H1 (cell line): ENCODE measurements around the gene CMBL. TPM values are rescaled to one million over a fixed set of nuclear protein-coding genes. Genes with fewer than 3 reads are reported as not detected.

Experiments
- CTCF ChIA-PET: fragments of 300-600 bp; sonication (Branson Sonifier 250); formaldehyde crosslinking; loops from one replicate; lab custom pipeline; 2021; ENCODE audit not compliant: partially characterized antibody; lab: Charles Lee
- POLR2A ChIA-PET: fragments of 300-600 bp; sonication (Branson Sonifier 250); formaldehyde crosslinking; loops from one replicate; lab custom pipeline; 2021; ENCODE audit warnings: inconsistent platforms; ENCODE audit not compliant: partially characterized antibody; lab: Charles Lee
- DNase-seq, 2 experiments: peaks; one replicate each; pipeline versions ENCODE4 v3.0.0 to v3.0.0-alpha.2; 2010 to 2022; ENCODE audit warnings: low spot score in 2 of 2, low read depth in 1 of 2, mixed read lengths in 1 of 2
- FAIRE-seq: peaks from 2 replicates; lab custom pipeline; 2011; peaks lifted over from hg19 to GRCh38; lab: Jason Lieb, UNC
- H2AFZ ChIP-seq: 2 replicates; pipeline ENCODE4 v1.8.1; 2012; ENCODE audit warnings: low read length, inconsistent platforms
- H2AK5ac ChIP-seq: 2 replicates; pipeline ENCODE4 v1.6.1; 2013; ENCODE audit warnings: low read depth, low read length
- H2BK120ac ChIP-seq: replicated peaks from 2 replicates; pipeline ENCODE3; 2013; ENCODE audit warnings: low read depth, low read length, inconsistent platforms
- H2BK12ac ChIP-seq: 2 replicates; pipeline ENCODE4 v1.6.1; 2013; ENCODE audit warnings: low read depth, low read length
- H2BK15ac ChIP-seq: 2 replicates; pipeline ENCODE4 v1.6.1; 2013; ENCODE audit warnings: low read length
- H2BK20ac ChIP-seq: 2 replicates; pipeline ENCODE4 v1.6.1; 2013; ENCODE audit warnings: low read length
- H2BK5ac ChIP-seq: 2 replicates; pipeline ENCODE4 v1.6.1; 2013; ENCODE audit warnings: low read depth, low read length
- H3K14ac ChIP-seq: 2 replicates; pipeline ENCODE4 v1.6.1; 2013; ENCODE audit warnings: inconsistent platforms; ENCODE audit not compliant: insufficient read length
- H3K18ac ChIP-seq: 2 replicates; pipeline ENCODE4 v1.6.1; 2013; ENCODE audit warnings: low read length; ENCODE audit errors: extremely low read depth
- H3K23ac ChIP-seq: 2 replicates; pipeline ENCODE4 v1.6.1; 2013; ENCODE audit warnings: inconsistent platforms; ENCODE audit not compliant: insufficient read length
- H3K23me2 ChIP-seq: 2 replicates; pipeline ENCODE4 v1.6.1; 2013; ENCODE audit warnings: low read depth, low read length
- H3K27ac ChIP-seq: 2 replicates; pipeline ENCODE4 v1.6.1; 2011; ENCODE audit warnings: low read depth, low read length, inconsistent platforms
- H3K27me3 ChIP-seq, 4 experiments: replicated peaks in 1 of 4; 1 replicate in 1 of 4; 2 replicates in 3 of 4; pipeline versions ENCODE4 v1.6.1 to v1.8.1; 2011 to 2013; ENCODE audit warnings: low read length in 3 of 4, mild to moderate bottlenecking in 3 of 4, inconsistent platforms in 2 of 4, mixed read lengths in 2 of 4, moderate library complexity in 1 of 4; ENCODE audit not compliant: control insufficient read depth in 3 of 4, insufficient read depth in 3 of 4; ENCODE audit errors: extremely low read depth in 1 of 4
- H3K36me3 ChIP-seq, 4 experiments: 2 replicates each; pipeline versions ENCODE4 v1.6.1 to v1.8.1; 2011 to 2013; ENCODE audit warnings: mild to moderate bottlenecking in 4 of 4, low read length in 3 of 4, moderate library complexity in 2 of 4, control low read depth in 1 of 4, inconsistent platforms in 1 of 4; ENCODE audit not compliant: insufficient read depth in 4 of 4, control insufficient read depth in 2 of 4
- H3K4ac ChIP-seq: replicated peaks from 2 replicates; pipeline ENCODE3; 2013; ENCODE audit warnings: low read length, low read depth, mixed read lengths, inconsistent platforms; ENCODE audit not compliant: insufficient read length
- H3K4me1 ChIP-seq, 4 experiments: replicated peaks in 1 of 4; 1 replicate in 1 of 4; 2 replicates in 3 of 4; pipeline versions ENCODE4 v1.6.1 to v1.8.1; 2011 to 2013; ENCODE audit warnings: low read length in 3 of 4, inconsistent platforms in 2 of 4, mixed read lengths in 1 of 4; ENCODE audit not compliant: insufficient read depth in 4 of 4, control insufficient read depth in 3 of 4
- H3K4me2 ChIP-seq, 2 experiments: 2 replicates each; pipeline versions ENCODE4 v1.6.1 to v1.8.1; 2011 to 2013; ENCODE audit warnings: low read depth in 2 of 2, low read length in 2 of 2, control low read depth in 1 of 2, inconsistent platforms in 1 of 2, mild to moderate bottlenecking in 1 of 2; ENCODE audit not compliant: insufficient read depth in 1 of 2
- H3K4me3 ChIP-seq, 4 experiments: fragments of 200-600, 300-600 bp in 1 of 4; sonication (generic), shearing (Covaris generic), sonication (Bioruptor Twin) in 1 of 4; 2 replicates each; pipeline versions ENCODE4 v1.5.1 to v1.8.1; 2011 to 2016; ENCODE audit warnings: low read length in 4 of 4, low read depth in 3 of 4, control low read depth in 2 of 4, inconsistent platforms in 2 of 4, mild to moderate bottlenecking in 2 of 4, mixed read lengths in 1 of 4, moderate library complexity in 1 of 4; ENCODE audit not compliant: insufficient read depth in 2 of 4; ENCODE audit errors: extremely low read depth in 1 of 4
- H3K56ac ChIP-seq: replicated peaks from 2 replicates; pipeline ENCODE3; 2013; ENCODE audit warnings: low read depth, mild to moderate bottlenecking, mixed read lengths, low read length, inconsistent platforms; ENCODE audit not compliant: insufficient read length
- H3K79me1 ChIP-seq: 2 replicates; pipeline ENCODE4 v1.6.1; 2013; ENCODE audit warnings: low read depth, low read length, control low read depth
- H3K79me2 ChIP-seq, 2 experiments: 2 replicates each; pipeline versions ENCODE4 v1.6.1 to v1.8.1; 2012 to 2013; ENCODE audit warnings: low read length in 2 of 2, mild to moderate bottlenecking in 2 of 2, inconsistent platforms in 1 of 2; ENCODE audit not compliant: insufficient read depth in 2 of 2, control insufficient read depth in 1 of 2
- H3K9ac ChIP-seq, 4 experiments: replicated peaks in 1 of 4; 1 replicate in 1 of 4; 2 replicates in 3 of 4; pipeline versions ENCODE4 v1.6.1 to v1.8.1; 2011 to 2013; ENCODE audit warnings: low read depth in 3 of 4, low read length in 3 of 4, control low read depth in 2 of 4, mild to moderate bottlenecking in 2 of 4, moderate library complexity in 2 of 4, inconsistent platforms in 1 of 4; ENCODE audit errors: extremely low read depth in 1 of 4
- H3K9me3 ChIP-seq, 2 experiments: 2 replicates each; pipeline versions ENCODE4 v1.6.1 to v1.8.1; 2012 to 2013; ENCODE audit warnings: mild to moderate bottlenecking in 2 of 2, moderate library complexity in 2 of 2, control low read depth in 1 of 2, inconsistent platforms in 1 of 2, low read depth in 1 of 2, low read length in 1 of 2, mixed read lengths in 1 of 2; ENCODE audit not compliant: insufficient read depth in 2 of 2
- H4K20me1 ChIP-seq, 2 experiments: replicated peaks in 1 of 2; 2 replicates each; pipeline versions ENCODE3 to v1.8.1; 2011 to 2013; ENCODE audit warnings: inconsistent platforms in 2 of 2, low read length in 2 of 2, mild to moderate bottlenecking in 1 of 2; ENCODE audit not compliant: insufficient read depth in 2 of 2, control insufficient read depth in 1 of 2
- H4K5ac ChIP-seq: 2 replicates; pipeline ENCODE4 v1.6.1; 2013; ENCODE audit warnings: low read length, low read depth, mixed read lengths, inconsistent platforms; ENCODE audit not compliant: insufficient read length
- H4K8ac ChIP-seq: 2 replicates; pipeline ENCODE4 v1.8.0; 2013; ENCODE audit warnings: mild to moderate bottlenecking, moderate library complexity, low read length, inconsistent platforms; ENCODE audit not compliant: insufficient read depth; ENCODE audit errors: extremely low read depth
- H4K91ac ChIP-seq: replicated peaks from 2 replicates; pipeline ENCODE3; 2013; ENCODE audit warnings: low read length, mixed read lengths, inconsistent platforms; ENCODE audit not compliant: insufficient read length
- ASH2L ChIP-seq: fragments of 200-600, 300-600 bp; sonication (generic); IDR thresholded peaks from one replicate; pipeline ENCODE4 v1.7.1; 2017; ENCODE audit warnings: low read length
- CEBPB ChIP-seq: IDR thresholded peaks from 2 replicates; pipeline ENCODE4 v1.6.1; 2012; ENCODE audit warnings: low read depth, low read length
- FOSL1 ChIP-seq: IDR thresholded peaks from 2 replicates; pipeline ENCODE4 v1.6.1; 2011; ENCODE audit warnings: mild to moderate bottlenecking, low read depth, low read length, moderate library complexity; ENCODE audit not compliant: insufficient read depth
- GABPA ChIP-seq: IDR thresholded peaks from 2 replicates; pipeline ENCODE4 v1.6.1; 2011; ENCODE audit warnings: mild to moderate bottlenecking, low read length, moderate library complexity, borderline replicate concordance; ENCODE audit not compliant: insufficient read depth
- HDAC2 ChIP-seq, 2 experiments: fragments of 300-600 bp in 1 of 2; sonication (generic) in 1 of 2; IDR thresholded peaks; 2 replicates each; pipeline ENCODE4 v1.6.1; 2011 to 2012; ENCODE audit warnings: low read depth in 2 of 2, low read length in 2 of 2, mild to moderate bottlenecking in 2 of 2, moderate library complexity in 2 of 2, borderline replicate concordance in 1 of 2, inconsistent platforms in 1 of 2
- KDM4A ChIP-seq: IDR thresholded peaks from one replicate; pipeline ENCODE4 v1.7.1; 2012; ENCODE audit warnings: low read depth, mild to moderate bottlenecking, moderate library complexity, low read length, inconsistent platforms; ENCODE audit not compliant: severe bottlenecking
- NRF1 ChIP-seq: IDR thresholded peaks from 2 replicates; pipeline ENCODE4 v1.6.1; 2011; ENCODE audit warnings: mild to moderate bottlenecking, low read depth, low read length, improper control_type of control experiment
- RFX5 ChIP-seq: IDR thresholded peaks from 2 replicates; pipeline ENCODE4 v1.6.1; 2011; ENCODE audit warnings: low read depth, low read length, improper control_type of control experiment, borderline replicate concordance
- RXRA ChIP-seq: IDR thresholded peaks from 2 replicates; pipeline ENCODE4 v1.6.1; 2011; ENCODE audit warnings: low read depth, mild to moderate bottlenecking, low read length, moderate library complexity; ENCODE audit not compliant: insufficient read depth
- SP2 ChIP-seq: IDR thresholded peaks from 2 replicates; pipeline ENCODE4 v1.6.1; 2012; ENCODE audit warnings: mild to moderate bottlenecking, low read length, inconsistent platforms
- SUZ12 ChIP-seq: fragments of 200-600 bp; sonication (generic); IDR thresholded peaks from 2 replicates; pipeline ENCODE4 v1.6.1; 2012; ENCODE audit warnings: mild to moderate bottlenecking, inconsistent platforms, low read length, moderate library complexity, mixed read lengths
- TAF7 ChIP-seq: optimal IDR thresholded peaks from 2 replicates; pipeline ENCODE3; 2011; ENCODE audit warnings: low read depth, mild to moderate bottlenecking, inconsistent platforms, low read length, moderate library complexity, borderline replicate concordance
- USF2 ChIP-seq: IDR thresholded peaks from 2 replicates; pipeline ENCODE4 v1.6.1; 2011; ENCODE audit warnings: low read length, improper control_type of control experiment
- WGBS, 2 experiments: shearing (Covaris generic) in 1 of 2; methylation state at CpG; one replicate each; pipeline versions ENCODE4 v1.1.6 to v1.1.7; 2013 to 2015; ENCODE audit warnings: low lambda C conversion rate in 2 of 2, mixed read lengths in 2 of 2, inconsistent platforms in 1 of 2, low coverage in 1 of 2, missing lambda C conversion rate in 1 of 2; ENCODE audit not compliant: insufficient replicate concordance in 2 of 2, insufficient coverage in 1 of 2, insufficient read length in 1 of 2; ENCODE audit errors: extremely low coverage in 1 of 2, missing lambda C conversion rate in 1 of 2; 5-methylcytosine and 5-hydroxymethylcytosine counted together
- polyA plus RNA-seq, 7 experiments: library from polyadenylated mRNA; depleted of rRNA in 3 of 7; stranded (reverse) in 5 of 7; unstranded in 2 of 7; fragments of >200 nt in 5 of 7; fragments of 200-250 nt in 2 of 7; gene quantifications; 1 replicate in 5 of 7; 2 replicates in 1 of 7; 4 replicates in 1 of 7; pipeline versions ENCODE4 v1.2.1 to v1.2.3, GENCODE V29; 2011 to 2013; ENCODE audit warnings: missing spikeins in 2 of 7, mixed read lengths in 2 of 7
- total RNA-seq: library from RNA; stranded (reverse); fragmentation: NEBNext Ultra II Directional; extraction: Animal tissue kit (Norgen Biotek cat#: 25700); gene quantifications from 2 replicates; pipeline ENCODE4 v1.2.1, GENCODE V29; 2021

The CMBL gene
- total and polyA plus RNA-seq, 2 of the 8 experiments (the other 6 are each of a cell fraction or from before 2014, with no cell fraction given): 27.9 to 32.1 TPM

DNA sequence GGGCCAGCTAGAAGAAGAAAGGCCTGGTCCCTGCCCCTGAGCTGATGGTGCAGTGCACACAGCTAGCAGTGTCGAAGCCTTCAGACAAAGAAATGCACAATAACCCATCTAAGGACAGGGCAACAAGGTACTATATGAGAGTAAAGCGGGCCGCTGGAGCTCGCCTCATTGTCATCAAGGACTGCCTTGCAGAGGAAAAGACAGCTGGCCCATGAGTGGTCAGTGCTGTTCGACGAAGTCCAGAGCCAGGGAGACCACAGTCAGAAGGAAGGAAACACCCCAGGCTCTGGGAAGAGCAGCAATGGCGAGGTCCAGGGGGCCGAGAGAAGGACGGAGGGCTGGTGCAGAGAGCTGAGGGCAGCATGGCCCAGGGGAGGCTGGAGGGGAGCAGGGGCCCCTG lies 75.3 kb downstream of the CMBL start:
- Histone ChIP-seq H2AFZ (no peak overlapping the region), H2BK15ac (no peak overlapping the region), H3K36me3 (peaks cover 0 to 5% (median 0%) of the 10 kb centered on the region in 4 experiments; a peak in 2 of 8 replicates), H3K4me2 (no peak overlapping the region), H2AK5ac (no peak overlapping the region), H3K9ac (no peak overlapping the region), H3K27ac (no peak overlapping the region), H3K27me3 (no peaks in the 10 kb centered on the region), H4K5ac (no peak overlapping the region), H3K23ac (no peak overlapping the region), H3K23me2 (no peaks in the 10 kb centered on the region), H4K20me1 (no peaks in the 10 kb centered on the region), H3K4ac (no peak overlapping the region), H3K4me1 (no peaks in the 10 kb centered on the region), H2BK5ac (no peak overlapping the region), H3K79me2 (no peaks in the 10 kb centered on the region), H2BK20ac (no peak overlapping the region), H2BK12ac (no peak overlapping the region), H4K91ac (peak overlapping the region; percentile 26), H3K4me3 (no peak overlapping the region), H2BK120ac (no peak overlapping the region), H3K79me1 (no peaks in the 10 kb centered on the region), H4K8ac (no peak overlapping the region), H3K18ac (no peak overlapping the region), H3K56ac (no peak overlapping the region), H3K14ac (no peak overlapping the region), H3K9me3 (no peaks in the 10 kb centered on the region)
- WGBS, 2 experiments: 94% methylated on average over 9 of the region's 9 CpGs; no CpG with 5 or more reads in 1 of the 2 experiments
- CTCF ChIA-PET: interaction anchor here (0.7 to 2.2 kb wide), 7 partner anchors 11 to 202 kb away, joined by 3 to 8 read pairs (median 5); no protein-coding TSS in a partner anchor
- FAIRE-seq: no peak
- no peak for DNase-seq
- POLR2A ChIA-PET: interaction anchor here (0.9 to 2.3 kb wide), 4 partner anchors 9 to 18 kb away, joined by 3 to 10 read pairs (median 4); partner anchors contain the start of genes ATPSCKMT and CCT5
- TF ChIP-seq GABPA (no peak), KDM4A (no peak), SP2 (no peak), NRF1 (no peak), USF2 (no peak), RFX5 (no peak), CEBPB (no peak), HDAC2 (IDR thresholded peaks at IDR 0.05; ENCODE audit: borderline replicate concordance in 1 of 2, low read depth in 2 of 2, low read length in 2 of 2) (no peak), ASH2L (no peak), SUZ12 (no peak), FOSL1 (no peak), RXRA (no peak), TAF7 (no peak)
